HepG2 (cell line): ENCODE results near the gene HRH3. TPM values are rescaled to one million over a fixed set of nuclear protein-coding genes. Genes with fewer than 3 reads are reported as not detected.

ENCODE experiments used
- ATAC-seq: fragments of 200-7000 bp; cut with Tn5 transposase; 3 replicates; pipeline ENCODE4 v1.9.1; 2020; ENCODE audit warnings: mild to moderate bottlenecking, moderate library complexity
- BruUV-seq: library from RNA; stranded (reverse); fragments of 400-500 nt; replicated peaks from 2 replicates; lab custom pipeline; 2021; lab: Mats Ljungman, UMichigan
- CTCF ChIA-PET: fragments of 300-600 bp; formaldehyde crosslinking; extraction: SDS; loops from one replicate; lab custom pipeline; 2021; ENCODE audit warnings: low total read pairs, inconsistent platforms, low intra/inter-chr PET ratio; lab: Yijun Ruan, JAX
- POLR2A ChIA-PET: fragments of 350-600 bp; sonication (Branson Sonifier 250); formaldehyde crosslinking; loops from one replicate; lab custom pipeline; 2020; ENCODE audit warnings: antibody characterized with exemption, inconsistent platforms; lab: Yijun Ruan, JAX
- DNase-seq: peaks from one replicate; pipeline ENCODE4 v3.0.0-alpha.2; 2015; ENCODE audit warnings: low spot score
- FAIRE-seq: peaks from 3 replicates; lab custom pipeline; 2011; peaks lifted over from hg19 to GRCh38; lab: Jason Lieb, UNC
- H2AFZ ChIP-seq: one replicate; pipeline ENCODE4 v1.6.1; 2011; ENCODE audit warnings: low read length, inconsistent platforms
- H3K27ac ChIP-seq: fragments of 300-600 bp; 3 replicates; pipeline ENCODE4 v1.8.0; 2011; ENCODE audit warnings: mixed run types, mild to moderate bottlenecking, mixed read lengths, low read length, inconsistent platforms; ENCODE audit not compliant: insufficient read depth; ENCODE audit errors: extremely low read length
- H3K27me3 ChIP-seq, 2 experiments: fragments of 200-600 bp in 1 of 2; 2 replicates in 1 of 2; 3 replicates in 1 of 2; pipeline versions ENCODE4 v1.6.0 to v1.8.0; 2011; ENCODE audit warnings: low read length in 2 of 2, mild to moderate bottlenecking in 2 of 2, moderate library complexity in 2 of 2, inconsistent platforms in 1 of 2; ENCODE audit not compliant: insufficient read depth in 2 of 2, control insufficient read depth in 1 of 2
- H3K36me3 ChIP-seq, 2 experiments: fragments of 200-600 bp in 1 of 2; replicated peaks in 1 of 2; 2 replicates in 1 of 2; 3 replicates in 1 of 2; pipeline versions ENCODE4 v1.5.1 to v1.8.0; 2011; ENCODE audit warnings: low read length in 2 of 2, inconsistent platforms in 1 of 2; ENCODE audit not compliant: insufficient read depth in 2 of 2, control insufficient read depth in 1 of 2
- H3K4me1 ChIP-seq: 2 replicates; pipeline ENCODE4 v1.5.1; 2012; ENCODE audit warnings: low read length, inconsistent platforms; ENCODE audit not compliant: insufficient read depth
- H3K4me2 ChIP-seq: 2 replicates; pipeline ENCODE4 v1.6.0; 2011; ENCODE audit warnings: low read depth, low read length, inconsistent platforms
- H3K4me3 ChIP-seq, 3 experiments: fragments of 200-600 bp in 1 of 3; sonication (generic), shearing (Covaris generic) in 1 of 3; replicated peaks in 1 of 3; 2 replicates each; pipeline ENCODE4 v1.5.1; 2011 to 2016; ENCODE audit warnings: low read length in 3 of 3, inconsistent platforms in 2 of 3, low read depth in 2 of 3, mild to moderate bottlenecking in 2 of 3, control low read depth in 1 of 3, mixed read lengths in 1 of 3; ENCODE audit not compliant: insufficient read depth in 1 of 3
- H3K79me2 ChIP-seq: one replicate; pipeline ENCODE4 v1.6.1; 2011; ENCODE audit warnings: low read length, inconsistent platforms; ENCODE audit not compliant: insufficient read depth
- H3K9ac ChIP-seq: 2 replicates; pipeline ENCODE4 v1.6.0; 2011; ENCODE audit warnings: mild to moderate bottlenecking, low read depth, low read length, inconsistent platforms; ENCODE audit not compliant: insufficient read depth
- H3K9me3 ChIP-seq: 2 replicates; pipeline ENCODE4 v1.5.1; 2012; ENCODE audit warnings: mild to moderate bottlenecking, low read length
- H4K20me1 ChIP-seq: 2 replicates; pipeline ENCODE4 v1.6.0; 2011; ENCODE audit warnings: inconsistent platforms, mild to moderate bottlenecking, low read length, moderate library complexity; ENCODE audit not compliant: insufficient read depth
- ARNTL ChIP-seq: sonication (generic); formaldehyde crosslinking; IDR thresholded peaks from 2 replicates; pipeline ENCODE4 v1.4.0; 2020; ENCODE audit warnings: mild to moderate bottlenecking, missing genetic modification reagents
- ATF7 ChIP-seq, 2 experiments: fragments of 450-650 bp in 1 of 2; sonication (generic) in 1 of 2; formaldehyde crosslinking in 1 of 2; IDR thresholded peaks; 2 replicates each; pipeline versions ENCODE4 v1.4.0 to v1.6.1; 2016 to 2020; ENCODE audit warnings: antibody characterized with exemption in 1 of 2, mild to moderate bottlenecking in 1 of 2, missing genetic modification reagents in 1 of 2
- BCL6 ChIP-seq: IDR thresholded peaks from 2 replicates; pipeline ENCODE4 v1.6.1; 2016; ENCODE audit warnings: missing genetic modification reagents, missing compliant biosample characterization
- HNRNPL ChIP-seq: fragments of 200-400 bp; formaldehyde crosslinking; IDR thresholded peaks from 2 replicates; pipeline ENCODE4 v1.6.1; 2017; ENCODE audit warnings: mild to moderate bottlenecking, low read depth, low read length
- KLF15 ChIP-seq: sonication (generic); formaldehyde crosslinking; IDR thresholded peaks from 2 replicates; pipeline ENCODE4 v1.8.1; 2023; ENCODE audit warnings: borderline replicate concordance, mild to moderate bottlenecking, inconsistent platforms, missing genetic modification reagents, mixed read lengths
- MED1 ChIP-seq: sonication (generic); formaldehyde crosslinking; IDR thresholded peaks from 2 replicates; pipeline ENCODE4 v1.4.0; 2020; ENCODE audit warnings: missing genetic modification reagents
- NFE2L1 ChIP-seq: sonication (generic); formaldehyde crosslinking; IDR thresholded peaks from 2 replicates; pipeline ENCODE4 v1.4.0; 2020; ENCODE audit warnings: missing genetic modification reagents, mild to moderate bottlenecking, borderline replicate concordance
- YY1 ChIP-seq: IDR thresholded peaks from 2 replicates; pipeline ENCODE4 v1.6.1; 2011; ENCODE audit warnings: low read length, low read depth, moderate library complexity, mild to moderate bottlenecking; ENCODE audit not compliant: insufficient read depth, insufficient replicate concordance
- ZNF12 ChIP-seq: sonication (generic); formaldehyde crosslinking; IDR thresholded peaks from 2 replicates; pipeline ENCODE4 v1.5.0; 2020; ENCODE audit warnings: missing genetic modification reagents
- ZNF263 ChIP-seq: sonication (generic); formaldehyde crosslinking; IDR thresholded peaks from 2 replicates; pipeline ENCODE4 v1.4.0; 2020; ENCODE audit warnings: missing genetic modification reagents
- ZNF292 ChIP-seq: sonication (generic); formaldehyde crosslinking; IDR thresholded peaks from 2 replicates; pipeline ENCODE4 v1.8.1; 2022; ENCODE audit warnings: mild to moderate bottlenecking, low read depth, missing genetic modification reagents, borderline replicate concordance
- ZNF30 ChIP-seq: sonication (generic); formaldehyde crosslinking; IDR thresholded peaks from 2 replicates; pipeline ENCODE4 v1.5.0; 2020; ENCODE audit warnings: mild to moderate bottlenecking, missing genetic modification reagents
- ZNF460 ChIP-seq: sonication (generic); formaldehyde crosslinking; IDR thresholded peaks from 2 replicates; pipeline ENCODE4 v1.5.1; 2020; ENCODE audit warnings: missing genetic modification reagents, mild to moderate bottlenecking, borderline replicate concordance
- ZNF563 ChIP-seq: sonication (generic); formaldehyde crosslinking; IDR thresholded peaks from 2 replicates; pipeline ENCODE4 v1.8.0; 2022; ENCODE audit warnings: mild to moderate bottlenecking, moderate library complexity, missing genetic modification reagents
- ZNF652 ChIP-seq: IDR thresholded peaks from 2 replicates; pipeline ENCODE4 v1.6.1; 2016; ENCODE audit warnings: low read depth, borderline replicate concordance
- ZNF781 ChIP-seq: sonication (generic); formaldehyde crosslinking; IDR thresholded peaks from 2 replicates; pipeline ENCODE4 v1.5.1; 2020; ENCODE audit warnings: borderline replicate concordance, mild to moderate bottlenecking, missing genetic modification reagents; ENCODE audit errors: not compliant biosample characterization
- WGBS: methylation state at CpG from one replicate; pipeline ENCODE4 v1.1.6; 2017; ENCODE audit warnings: low lambda C conversion rate; 5-methylcytosine and 5-hydroxymethylcytosine counted together
- in situ Hi-C: cut with HindIII; loops from 2 replicates; pipeline ENCODE4 v1.10.0; 2017; ENCODE audit warnings: low pct_unique_long_range_greater_than_20kb; ENCODE audit not compliant: extremely low pct_ligation_motif_present
- intact Hi-C: fragments of 100-400 bp; cut with micrococcal nuclease; formaldehyde crosslinking; loops from one replicate; pipeline ENCODE4 v1.10.0; 2022; ENCODE audit not compliant: unreplicated experiment
- polyA plus RNA-seq, 8 experiments: library from polyadenylated mRNA; depleted of rRNA in 3 of 8; stranded (reverse) in 7 of 8; unstranded in 1 of 8; fragments of >200 nt; fragmentation: Illumina TruSeq in 4 of 8; extraction: Trizol in 4 of 8; gene quantifications; 2 replicates each; pipeline versions ENCODE4 v1.2.1 to v1.2.3, GENCODE V29; 2011 to 2016; ENCODE audit warnings: low read depth in 4 of 8, missing spikeins in 1 of 8, mixed read lengths in 1 of 8; ENCODE audit not compliant: insufficient read depth in 1 of 8
- total RNA-seq, 5 experiments: library from RNA; depleted of rRNA; stranded (reverse); fragments of >200 nt; fragmentation: Illumina TruSeq; extraction: Trizol; gene quantifications; 2 replicates each; pipeline ENCODE4 v1.2.3, GENCODE V29; 2016; ENCODE audit warnings: low read depth in 1 of 5

The HRH3 gene
- total and polyA plus RNA-seq, 2 of the 13 experiments (the other 11 are each of a cell fraction or from before 2014, with no cell fraction given), result 0.18 TPM; not detected in 1

- Histone ChIP-seq H3K9ac (no peak overlapping the region), H3K4me3 (no peak overlapping the region), H3K9me3 (no peaks in the 10 kb centered on the region), H3K27me3 (peaks cover 10 to 36% of the 10 kb centered on the region in 2 experiments; a peak in 4 of 5 replicates), H4K20me1 (no peaks in the 10 kb centered on the region), H3K4me1 (peaks cover 30% of the 10 kb centered on the region), H3K27ac (no peak overlapping the region), H3K79me2 (no peaks in the 10 kb centered on the region), H3K4me2 (no peak overlapping the region), H3K36me3 (no peaks in the 10 kb centered on the region), H2AFZ (no peak overlapping the region)
- 0 out of 2 replicates have a peak, but pooled peaks have one; percentile 9 for TF ChIP-seq ARNTL (CRISPR knock-in tag)
- no peak for TF ChIP-seq ZNF460 (CRISPR knock-in tag)
- no peak for TF ChIP-seq ZNF12 (CRISPR knock-in tag)
- TF ChIP-seq ATF7 (IDR thresholded peaks at IDR 0.05), result no peak
- TF ChIP-seq ATF7 (CRISPR knock-in tag; IDR thresholded peaks at IDR 0.05), result 0 out of 2 replicates have a peak, but pooled peaks have one; percentile 36
- no peak for TF ChIP-seq ZNF30 (CRISPR knock-in tag)
- TF ChIP-seq BCL6 (CRISPR knock-in tag), result no peak
- ATAC-seq (no peak), FAIRE-seq (no peak), DNase-seq (no peak)
- POLR2A ChIA-PET, result no interaction called here
- intact Hi-C loops, result no loop called here
- in situ Hi-C loops, result no loop called here
- 49% methylated on average over 18 of the region's 18 CpGs for WGBS
- no TSS peak for BruUV-seq
- CTCF ChIA-PET, result no interaction called here
Observed at GRCh38 chr20:62232770-62233645, 12.9 kb upstream of the HRH3 start.

GRCh38 chr20:62232194-62232593 is 12.1 kb upstream of the HRH3 start:
- no peak for FAIRE-seq
- in situ Hi-C loops, result no loop called here

More at GRCh38 chr20:62232194-62232593, 12.1 kb upstream of the HRH3 start:
- ChIA-PET POLR2A (no interaction called here), CTCF (no interaction called here)
- Histone ChIP-seq H3K27ac (no peak overlapping the region), H3K79me2 (no peaks in the 10 kb centered on the region), H3K9me3 (no peaks in the 10 kb centered on the region), H3K9ac (no peak overlapping the region), H3K36me3 (no peaks in the 10 kb centered on the region), H3K4me3 (no peak overlapping the region), H3K4me2 (no peak overlapping the region), H3K27me3 (peaks cover 13 to 44% of the 10 kb centered on the region in 2 experiments), H3K4me1 (peaks cover 30% of the 10 kb centered on the region), H4K20me1 (no peaks in the 10 kb centered on the region), H2AFZ (no peak overlapping the region)
- DNase-seq, result no peak
- WGBS, result 15% methylated on average over 7 of the region's 7 CpGs
- no TSS peak for BruUV-seq
- ATAC-seq, result no peak
- intact Hi-C loops, result no loop called here
- TF ChIP-seq KLF15 (CRISPR knock-in tag), result no peak
- no peak for TF ChIP-seq BCL6 (CRISPR knock-in tag)
- no peak for TF ChIP-seq MED1
- TF ChIP-seq ZNF292, result no peak
- TF ChIP-seq HNRNPL, result 0 out of 2 replicates have a peak, but pooled peaks have one; percentile 40
- TF ChIP-seq YY1, result no peak
- no peak for TF ChIP-seq ZNF652
- no peak for TF ChIP-seq ZNF563 (CRISPR knock-in tag)
- TF ChIP-seq NFE2L1 (CRISPR knock-in tag), result no peak
- TF ChIP-seq ZNF781 (CRISPR knock-in tag), result no peak
- TF ChIP-seq ZNF263 (CRISPR knock-in tag), result peak; percentile 73
